ENCODE measurements around the gene VSIG4. TPM values are rescaled to one million over a fixed set of nuclear protein-coding genes. Genes with fewer than 3 reads are reported as not detected.

The VSIG4 gene
- total RNA-seq, 1 experiment from 2014 or later: not detected

- no peak for DNase-seq (ENCODE audit: low spot score)
- Histone ChIP-seq H3K9me3 (ENCODE audit: low read depth, low read length, poor library complexity, severe bottlenecking) (no peaks in the 10 kb centered on the region), H3K4me1 (ENCODE audit: insufficient read depth, low read length, poor library complexity, severe bottlenecking) (no peaks in the 10 kb centered on the region), H3K4me3 (ENCODE audit: low read depth, low read length, poor library complexity, severe bottlenecking) (no peak overlapping the region), H3K36me3 (ENCODE audit: insufficient read depth, low read length, poor library complexity, severe bottlenecking) (no peaks in the 10 kb centered on the region), H3K27ac (ENCODE audit: low read depth, low read length, poor library complexity, severe bottlenecking) (no peak overlapping the region), H3K27me3 (replicated peaks; ENCODE audit: insufficient read depth, low read depth, low read length, poor library complexity) (no peaks in the 10 kb centered on the region)
- no TSS peak for BruUV-seq (replicated peaks)
- TF ChIP-seq, protein P1, sequence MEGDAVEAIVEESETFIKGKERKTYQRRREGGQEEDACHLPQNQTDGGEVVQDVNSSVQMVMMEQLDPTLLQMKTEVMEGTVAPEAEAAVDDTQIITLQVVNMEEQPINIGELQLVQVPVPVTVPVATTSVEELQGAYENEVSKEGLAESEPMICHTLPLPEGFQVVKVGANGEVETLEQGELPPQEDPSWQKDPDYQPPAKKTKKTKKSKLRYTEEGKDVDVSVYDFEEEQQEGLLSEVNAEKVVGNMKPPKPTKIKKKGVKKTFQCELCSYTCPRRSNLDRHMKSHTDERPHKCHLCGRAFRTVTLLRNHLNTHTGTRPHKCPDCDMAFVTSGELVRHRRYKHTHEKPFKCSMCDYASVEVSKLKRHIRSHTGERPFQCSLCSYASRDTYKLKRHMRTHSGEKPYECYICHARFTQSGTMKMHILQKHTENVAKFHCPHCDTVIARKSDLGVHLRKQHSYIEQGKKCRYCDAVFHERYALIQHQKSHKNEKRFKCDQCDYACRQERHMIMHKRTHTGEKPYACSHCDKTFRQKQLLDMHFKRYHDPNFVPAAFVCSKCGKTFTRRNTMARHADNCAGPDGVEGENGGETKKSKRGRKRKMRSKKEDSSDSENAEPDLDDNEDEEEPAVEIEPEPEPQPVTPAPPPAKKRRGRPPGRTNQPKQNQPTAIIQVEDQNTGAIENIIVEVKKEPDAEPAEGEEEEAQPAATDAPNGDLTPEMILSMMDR (conservative IDR thresholded peaks at IDR 0.05; ENCODE audit: low read depth, low read length): no peak
- TF ChIP-seq EZH2 (IDR thresholded peaks at IDR 0.05; ENCODE audit: borderline replicate concordance, low read depth, low read length, poor library complexity, severe bottlenecking): no peak
- ChIA-PET POLR2A (ENCODE audit: low non-redundant PET) (no interaction called here), CTCF (no interaction called here)
- intact Hi-C loops (cut with micrococcal nuclease; ENCODE audit: unreplicated experiment): no loop called here
These were observed 20.6 kb downstream of the VSIG4 start for GRCh38 chrX:66019310-66019652.

DNA sequence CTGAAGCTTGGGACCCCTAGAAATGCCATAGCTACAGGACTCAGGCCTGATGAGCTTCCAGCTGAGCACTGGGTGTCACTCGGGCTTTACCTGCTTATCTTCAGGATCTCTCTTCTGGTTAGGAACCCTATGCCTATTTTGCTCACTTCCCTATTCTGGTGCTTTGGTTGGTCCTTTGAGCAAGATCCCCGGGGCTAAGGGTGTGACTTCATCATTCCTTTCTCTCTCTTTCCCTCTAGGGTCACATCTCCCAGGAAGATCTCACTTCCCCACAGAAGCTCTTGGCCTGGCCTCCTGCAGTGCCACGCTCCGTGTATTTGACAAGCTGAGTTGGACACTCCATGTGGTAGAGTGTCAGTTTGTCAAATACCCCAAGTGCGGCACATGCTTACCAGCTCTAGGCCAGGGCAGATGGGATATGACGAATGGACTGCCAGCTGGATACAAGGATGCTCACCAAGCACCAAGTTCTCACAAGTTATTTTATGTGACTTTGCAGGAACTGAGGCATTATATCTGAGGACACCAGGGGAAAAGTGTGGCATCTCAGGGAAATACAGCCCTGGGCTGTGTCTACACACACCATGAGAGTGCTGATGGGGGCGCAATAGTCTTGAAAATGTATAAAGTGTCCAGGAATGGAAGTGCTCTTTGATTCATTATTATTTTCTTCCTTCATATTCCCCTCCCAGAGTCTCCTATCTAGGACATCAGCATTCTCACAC is 21.1 kb downstream of the VSIG4 start:
- no peaks in the 10 kb centered on the region for H3K9me3 ChIP-seq (ENCODE audit: low read depth, low read length, poor library complexity, severe bottlenecking)
- no TSS peak for BruUV-seq (replicated peaks)
- H3K27ac ChIP-seq (ENCODE audit: low read depth, low read length, poor library complexity, severe bottlenecking): no peak overlapping the region
- no peak for DNase-seq (ENCODE audit: low spot score)
- intact Hi-C loops (cut with micrococcal nuclease; ENCODE audit: unreplicated experiment): no loop called here
- CTCF ChIA-PET: no interaction called here
- H3K27me3 ChIP-seq (replicated peaks; ENCODE audit: insufficient read depth, low read depth, low read length, poor library complexity): no peaks in the 10 kb centered on the region
- POLR2A ChIA-PET (ENCODE audit: low non-redundant PET): no interaction called here
- no peak overlapping the region for H3K4me3 ChIP-seq (ENCODE audit: low read depth, low read length, poor library complexity, severe bottlenecking)
- no peaks in the 10 kb centered on the region for H3K4me1 ChIP-seq (ENCODE audit: insufficient read depth, low read length, poor library complexity, severe bottlenecking)
- no peaks in the 10 kb centered on the region for H3K36me3 ChIP-seq (ENCODE audit: insufficient read depth, low read length, poor library complexity, severe bottlenecking)
- no peak for TF ChIP-seq EZH2 (IDR thresholded peaks at IDR 0.05; ENCODE audit: borderline replicate concordance, low read depth, low read length, poor library complexity, severe bottlenecking)
- TF ChIP-seq, protein P1 (conservative IDR thresholded peaks at IDR 0.05; ENCODE audit: low read depth, low read length): no peak

- H3K4me1 ChIP-seq (ENCODE audit: insufficient read depth, low read length, poor library complexity, severe bottlenecking): no peaks in the 10 kb centered on the region
- H3K9me3 ChIP-seq (ENCODE audit: low read depth, low read length, poor library complexity, severe bottlenecking): no peaks in the 10 kb centered on the region
- ChIA-PET POLR2A (ENCODE audit: low non-redundant PET) (no interaction called here), CTCF (no interaction called here)
- TF ChIP-seq, protein P1 (conservative IDR thresholded peaks at IDR 0.05; ENCODE audit: low read depth, low read length): no peak
- DNase-seq (ENCODE audit: low spot score): no peak
- H3K4me3 ChIP-seq (ENCODE audit: low read depth, low read length, poor library complexity, severe bottlenecking): no peak overlapping the region
- intact Hi-C loops (cut with micrococcal nuclease; ENCODE audit: unreplicated experiment): no loop called here
- BruUV-seq (replicated peaks): no TSS peak
- H3K27me3 ChIP-seq (replicated peaks; ENCODE audit: insufficient read depth, low read depth, low read length, poor library complexity): no peaks in the 10 kb centered on the region
- no peak overlapping the region for H3K27ac ChIP-seq (ENCODE audit: low read depth, low read length, poor library complexity, severe bottlenecking)
- no peaks in the 10 kb centered on the region for H3K36me3 ChIP-seq (ENCODE audit: insufficient read depth, low read length, poor library complexity, severe bottlenecking)
These were observed 22.2 kb downstream of the VSIG4 start for GRCh38 chrX:66017659-66018170.
